ENCODE results near the gene ATP2C1. TPM values are rescaled to one million over a fixed set of nuclear protein-coding genes. Genes with fewer than 3 reads are reported as not detected.

Gene ATP2C1
- total RNA-seq, 2 experiments from 2014 or later, result 40.9 to 44.0 TPM

DNA sequence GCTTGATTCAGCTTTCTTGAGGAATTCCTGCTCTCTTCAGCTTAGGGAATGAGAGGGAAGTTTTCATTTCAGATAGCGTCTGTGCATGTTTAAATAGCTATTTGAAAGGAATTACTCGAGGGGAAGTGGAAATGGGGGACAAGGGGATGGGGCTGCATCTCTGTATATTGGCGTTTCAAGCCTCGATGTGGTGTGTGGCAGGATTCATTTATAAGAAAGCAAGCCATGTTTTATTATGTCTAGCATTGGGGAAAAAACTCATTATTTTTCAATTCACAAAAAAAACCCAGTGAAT, 1.0 kb downstream of the ATP2C1 start:
- ChIA-PET POLR2A (interaction anchor here (1.5 to 2.5 kb wide), 3 partner anchors 80 to 783 kb away, joined by 3 to 32 read pairs (median 5); partner anchors contain the start of genes ASTE1 and NEK11), CTCF (interaction anchor here (2.5 kb wide), 1 partner anchor 136 kb away, joined by 9 read pairs; no protein-coding TSS in a partner anchor)
- Mint-ChIP-seq H3K27ac (peak overlapping the region; percentile 96), H3K36me3 (ENCODE audit: low read depth) (peaks cover 18% of the 10 kb centered on the region), H3K27me3 (no peaks in the 10 kb centered on the region), H3K4me3 (peak overlapping the region; percentile 91), H3K9me3 (no peaks in the 10 kb centered on the region), H3K4me1 (ENCODE audit: low read depth) (peaks cover 60% of the 10 kb centered on the region)
- DNase-seq, result no peak
- Histone ChIP-seq H3K9me3 (ENCODE audit: control insufficient read depth in 1 of 2, insufficient read depth in 1 of 2, low read length in 2 of 2) (no peaks in the 10 kb centered on the region), H3K36me3 (ENCODE audit: insufficient read depth, low read length) (no peaks in the 10 kb centered on the region), H3K27me3 (ENCODE audit: control insufficient read depth in 1 of 2, insufficient read depth in 2 of 2, low read length in 2 of 2) (no peaks in the 10 kb centered on the region), H3K4me3 (ENCODE audit: low read length) (peak overlapping the region; percentile 66), H3K4me1 (ENCODE audit: insufficient read depth, low read length) (peaks cover 7% of the 10 kb centered on the region), H3K27ac (ENCODE audit: low read depth in 1 of 2, low read length in 2 of 2) (no peak overlapping the region)
- no peak for TF ChIP-seq CTCF (IDR thresholded peaks at IDR 0.05)
- intact Hi-C loops (cut with DNase I, micrococcal nuclease), result loop anchor here (5.0 to 10.0 kb wide), 10 partner anchors 42 to 1830 kb away; partner anchors contain the start of genes DNAJC13 (in 1 of the 2), MRPL3 (in 1 of the 2), NPHP3 (in 1 of the 2) and NUDT16 (in 1 of the 2)
- ATAC-seq (ENCODE audit: poor library complexity), result no peak

- ChIA-PET CTCF (no interaction called here), POLR2A (interaction anchor here (1.0 kb wide), 1 partner anchor 46 kb away, joined by 3 read pairs; no protein-coding TSS in a partner anchor)
- no peaks in the 10 kb centered on the region for H3K27me3 ChIP-seq (ENCODE audit: control insufficient read depth in 1 of 2, insufficient read depth in 2 of 2, low read length in 2 of 2)
- intact Hi-C loops (cut with DNase I, micrococcal nuclease), result loop anchor here (5.0 to 10.0 kb wide), 5 partner anchors 41 to 1829 kb away; partner anchors contain the start of genes NPHP3 (in 1 of the 2) and NUDT16 (in 1 of the 2)
- no peaks in the 10 kb centered on the region for H3K9me3 Mint-ChIP-seq
- peaks cover 7% of the 10 kb centered on the region for H3K4me1 ChIP-seq (ENCODE audit: insufficient read depth, low read length)
- no peaks in the 10 kb centered on the region for H3K36me3 ChIP-seq (ENCODE audit: insufficient read depth, low read length)
- H3K27me3 Mint-ChIP-seq, result no peaks in the 10 kb centered on the region
- ATAC-seq (ENCODE audit: poor library complexity), result no peak
- peaks cover 64% of the 10 kb centered on the region for H3K4me1 Mint-ChIP-seq (ENCODE audit: low read depth)
- DNase-seq, result peak in 3 of 14 experiments; percentile 10 to 28 (median 17)
- TF ChIP-seq CTCF (IDR thresholded peaks at IDR 0.05), result no peak
- H3K4me3 ChIP-seq (ENCODE audit: low read length), result peak overlapping the region; percentile 66
- no peaks in the 10 kb centered on the region for H3K9me3 ChIP-seq (ENCODE audit: control insufficient read depth in 1 of 2, insufficient read depth in 1 of 2, low read length in 2 of 2)
- no peak overlapping the region for H3K27ac ChIP-seq (ENCODE audit: low read depth in 1 of 2, low read length in 2 of 2)
- H3K36me3 Mint-ChIP-seq (ENCODE audit: low read depth), result peaks cover 18% of the 10 kb centered on the region
- H3K4me3 Mint-ChIP-seq, result peak overlapping the region; percentile 91
- H3K27ac Mint-ChIP-seq, result peak overlapping the region; percentile 96
Measured at GRCh38 chr3:130895690-130896488, 2.0 kb downstream of the ATP2C1 start.

GRCh38 chr3:130897316-130897715, 3.4 kb downstream of the ATP2C1 start:
- peaks cover 7% of the 10 kb centered on the region for H3K4me1 ChIP-seq (ENCODE audit: insufficient read depth, low read length)
- Mint-ChIP-seq H3K9me3 (no peaks in the 10 kb centered on the region), H3K27me3 (no peaks in the 10 kb centered on the region), H3K36me3 (ENCODE audit: low read depth) (peaks cover 18% of the 10 kb centered on the region), H3K4me1 (ENCODE audit: low read depth) (peaks cover 78% of the 10 kb centered on the region), H3K4me3 (peak overlapping the region; percentile 18), H3K27ac (no peak overlapping the region)
- intact Hi-C loops (cut with DNase I, micrococcal nuclease), result loop anchor here (5.0 to 10.0 kb wide), 5 partner anchors 40 to 1827 kb away; partner anchors contain the start of genes NPHP3 (in 1 of the 2) and NUDT16 (in 1 of the 2)
- ATAC-seq (ENCODE audit: poor library complexity), result no peak
- DNase-seq, result no peak
- H3K27ac ChIP-seq (ENCODE audit: low read depth in 1 of 2, low read length in 2 of 2), result no peak overlapping the region
- no peak for TF ChIP-seq CTCF (IDR thresholded peaks at IDR 0.05)
- H3K27me3 ChIP-seq (ENCODE audit: control insufficient read depth in 1 of 2, insufficient read depth in 2 of 2, low read length in 2 of 2), result no peaks in the 10 kb centered on the region
- ChIA-PET CTCF (no interaction called here), POLR2A (no interaction called here)
- no peaks in the 10 kb centered on the region for H3K36me3 ChIP-seq (ENCODE audit: insufficient read depth, low read length)
- H3K4me3 ChIP-seq (ENCODE audit: low read length), result no peak overlapping the region
- no peaks in the 10 kb centered on the region for H3K9me3 ChIP-seq (ENCODE audit: control insufficient read depth in 1 of 2, insufficient read depth in 1 of 2, low read length in 2 of 2)

Data from CD4-positive, alpha-beta T cell (primary cell).